ENCODE measurements around the gene USP24.

USP24 gene

GRCh38 chr1:55181666-55182065 is 33.5 kb downstream of the USP24 start:
- TF ChIP-seq REST (IDR thresholded peaks at IDR 0.05; ENCODE audit: low read depth) (no peak), TCF12 (IDR thresholded peaks at IDR 0.05; ENCODE audit: low read depth) (no peak), EP300 (IDR thresholded peaks at IDR 0.05; ENCODE audit: borderline replicate concordance) (no peak), TAF1 (IDR thresholded peaks at IDR 0.05; ENCODE audit: low read depth) (no peak), RAD21 (IDR thresholded peaks at IDR 0.05; ENCODE audit: low read depth) (no peak), CEBPB (IDR thresholded peaks at IDR 0.05) (no peak), EGR1 (IDR thresholded peaks at IDR 0.05) (no peak), CREB1 (IDR thresholded peaks at IDR 0.05; ENCODE audit: low read depth) (no peak), FOXM1 (IDR thresholded peaks at IDR 0.05; ENCODE audit: borderline replicate concordance, low read depth) (no peak), TEAD4 (IDR thresholded peaks at IDR 0.05) (no peak), NFIC (IDR thresholded peaks at IDR 0.05) (no peak), USF1 (IDR thresholded peaks at IDR 0.05) (no peak), YY1 (IDR thresholded peaks at IDR 0.05; ENCODE audit: low read depth) (no peak), ZBTB7A (IDR thresholded peaks at IDR 0.05; ENCODE audit: low read depth) (no peak)
- TF ChIP-seq, protein P1, sequence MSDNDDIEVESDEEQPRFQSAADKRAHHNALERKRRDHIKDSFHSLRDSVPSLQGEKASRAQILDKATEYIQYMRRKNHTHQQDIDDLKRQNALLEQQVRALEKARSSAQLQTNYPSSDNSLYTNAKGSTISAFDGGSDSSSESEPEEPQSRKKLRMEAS (IDR thresholded peaks at IDR 0.05) = no peak

- no peak for TF ChIP-seq FOXM1 (IDR thresholded peaks at IDR 0.05; ENCODE audit: borderline replicate concordance, low read depth)
- TF ChIP-seq RAD21 (IDR thresholded peaks at IDR 0.05; ENCODE audit: low read depth) = no peak
- no peak for TF ChIP-seq TCF12 (IDR thresholded peaks at IDR 0.05; ENCODE audit: low read depth)
- TF ChIP-seq ZBTB7A (IDR thresholded peaks at IDR 0.05; ENCODE audit: low read depth) = no peak
- TF ChIP-seq TAF1 (IDR thresholded peaks at IDR 0.05; ENCODE audit: low read depth) = no peak
- TF ChIP-seq USF1 (IDR thresholded peaks at IDR 0.05) = no peak
- TF ChIP-seq REST (IDR thresholded peaks at IDR 0.05; ENCODE audit: low read depth) = no peak
- no peak for TF ChIP-seq NFIC (IDR thresholded peaks at IDR 0.05)
These were observed 35.0 kb downstream of the USP24 start for GRCh38 chr1:55180075-55180670.

DNA sequence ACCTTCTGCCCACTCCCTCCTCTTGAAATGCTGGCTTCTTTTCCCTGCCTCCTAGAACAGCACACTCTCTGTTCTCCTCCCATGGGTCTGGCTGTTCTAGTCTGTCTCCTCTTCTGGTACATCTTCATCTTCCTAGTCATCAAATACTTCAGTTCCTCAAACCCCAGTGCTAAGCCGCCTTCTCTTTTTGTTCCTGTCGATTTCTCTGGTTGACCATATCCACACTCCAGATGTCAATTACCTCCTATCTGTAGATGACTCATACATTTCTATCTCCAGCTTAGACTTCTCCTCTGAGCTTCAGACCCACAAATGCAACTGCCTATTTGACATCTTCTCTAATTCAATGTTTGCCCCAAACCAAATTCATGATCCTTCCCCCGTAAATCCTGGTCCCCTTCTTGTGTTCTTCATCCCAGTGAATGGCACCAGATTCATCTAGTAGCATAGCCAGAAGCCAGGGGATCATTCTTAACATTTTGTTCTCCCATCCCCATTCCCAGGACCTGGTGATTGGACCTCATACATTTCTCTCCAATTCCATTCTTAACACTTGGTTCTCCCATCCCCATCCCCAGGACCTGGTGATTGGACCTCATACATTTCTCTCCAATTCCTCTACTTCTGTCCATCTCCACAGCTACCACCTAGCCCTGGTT is 35.9 kb downstream of the USP24 start:
- no peak for TF ChIP-seq CREB1 (IDR thresholded peaks at IDR 0.05; ENCODE audit: low read depth)
- no peak for TF ChIP-seq RAD21 (IDR thresholded peaks at IDR 0.05; ENCODE audit: low read depth)
- TF ChIP-seq TAF1 (IDR thresholded peaks at IDR 0.05; ENCODE audit: low read depth) = no peak
- no peak for TF ChIP-seq USF1 (IDR thresholded peaks at IDR 0.05)
- no peak for TF ChIP-seq NFIC (IDR thresholded peaks at IDR 0.05)
- no peak for TF ChIP-seq YY1 (IDR thresholded peaks at IDR 0.05; ENCODE audit: low read depth)
- no peak for TF ChIP-seq EGR1 (IDR thresholded peaks at IDR 0.05)
- TF ChIP-seq REST (IDR thresholded peaks at IDR 0.05; ENCODE audit: low read depth) = no peak
- no peak for TF ChIP-seq TCF12 (IDR thresholded peaks at IDR 0.05; ENCODE audit: low read depth)
- TF ChIP-seq ZBTB7A (IDR thresholded peaks at IDR 0.05; ENCODE audit: low read depth) = no peak
- no peak for TF ChIP-seq EP300 (IDR thresholded peaks at IDR 0.05; ENCODE audit: borderline replicate concordance)
- TF ChIP-seq, protein P1 (IDR thresholded peaks at IDR 0.05) = no peak
- TF ChIP-seq TEAD4 (IDR thresholded peaks at IDR 0.05) = no peak

- TF ChIP-seq USF1 (IDR thresholded peaks at IDR 0.05) (no peak), TEAD4 (IDR thresholded peaks at IDR 0.05) (no peak), TAF1 (IDR thresholded peaks at IDR 0.05; ENCODE audit: low read depth) (no peak), YY1 (IDR thresholded peaks at IDR 0.05; ENCODE audit: low read depth) (no peak), CEBPB (IDR thresholded peaks at IDR 0.05) (no peak), EP300 (IDR thresholded peaks at IDR 0.05; ENCODE audit: borderline replicate concordance) (no peak), EGR1 (IDR thresholded peaks at IDR 0.05) (no peak), NFIC (IDR thresholded peaks at IDR 0.05) (no peak), RAD21 (IDR thresholded peaks at IDR 0.05; ENCODE audit: low read depth) (no peak), CREB1 (IDR thresholded peaks at IDR 0.05; ENCODE audit: low read depth) (no peak), TCF12 (IDR thresholded peaks at IDR 0.05; ENCODE audit: low read depth) (no peak), ZBTB7A (IDR thresholded peaks at IDR 0.05; ENCODE audit: low read depth) (no peak), FOXM1 (IDR thresholded peaks at IDR 0.05; ENCODE audit: borderline replicate concordance, low read depth) (no peak), REST (IDR thresholded peaks at IDR 0.05; ENCODE audit: low read depth) (no peak)
- TF ChIP-seq, protein P1 (IDR thresholded peaks at IDR 0.05) = no peak
These were observed 42.5 kb downstream of the USP24 start for GRCh38 chr1:55172687-55173086.

All from Ishikawa (cell line).